BJ (cell line): ENCODE results near the gene C3orf20. TPM values are rescaled to one million over a fixed set of nuclear protein-coding genes. Genes with fewer than 3 reads are reported as not detected.

Experiments
- CTCF ChIA-PET: fragments of 350-600 bp; formaldehyde crosslinking; extraction: SDS; loops from one replicate; lab custom pipeline; 2021; ENCODE audit warnings: antibody characterized with exemption, inconsistent platforms; lab: Yijun Ruan, JAX
- POLR2A ChIA-PET: fragments of 300-600 bp; sonication (Branson Sonifier 250); formaldehyde crosslinking; extraction: SDS; loops from one replicate; lab custom pipeline; 2021; ENCODE audit warnings: antibody characterized with exemption; lab: Charles Lee
- DNase-seq: peaks from one replicate; pipeline ENCODE4 v3.0.0-alpha.2; 2011; ENCODE audit warnings: low read depth
- H3K27me3 ChIP-seq: 2 replicates; pipeline ENCODE4 v1.6.0; 2011; ENCODE audit warnings: low read length; ENCODE audit not compliant: control insufficient read depth, insufficient read depth
- H3K36me3 ChIP-seq: 2 replicates; pipeline ENCODE4 v1.5.1; 2011; ENCODE audit warnings: low read length; ENCODE audit not compliant: control insufficient read depth, insufficient read depth
- H3K4me3 ChIP-seq: 2 replicates; pipeline ENCODE4 v1.5.1; 2011; ENCODE audit warnings: low read depth, mild to moderate bottlenecking, control low read depth, low read length
- polyA plus RNA-seq: library from polyadenylated mRNA; depleted of rRNA; stranded (reverse); fragments of >200 nt; gene quantifications from 2 replicates; pipeline ENCODE4 v1.2.3, GENCODE V29; 2011
- TF ChIP-seq, protein P1 (sequence below): IDR thresholded peaks from 2 replicates; pipeline ENCODE4 v1.5.1; 2011; ENCODE audit warnings: low read depth, mild to moderate bottlenecking, control low read depth, inconsistent platforms, low read length, moderate library complexity; ENCODE audit not compliant: insufficient read depth

C3orf20 gene
- polyA plus RNA-seq, 1 experiment: not detected

DNA sequence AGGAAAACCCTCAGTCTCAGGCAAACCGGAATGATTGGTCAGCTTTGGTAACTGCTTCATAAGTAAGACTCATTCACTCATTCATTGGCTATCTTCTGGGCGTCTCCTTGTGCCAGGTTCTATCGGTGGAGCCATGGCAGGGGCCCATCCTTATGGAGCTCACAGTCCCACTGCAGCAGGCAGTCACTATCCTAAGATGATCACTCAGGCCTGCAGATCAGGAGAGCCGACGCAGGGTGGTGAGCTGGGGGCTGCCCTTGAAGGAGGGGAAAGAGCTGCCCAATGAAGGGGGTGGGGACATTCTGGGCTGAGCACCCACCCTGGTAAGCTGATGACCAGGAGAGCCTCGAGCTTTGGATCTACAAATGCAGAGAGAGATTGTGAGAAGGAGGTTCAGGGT lies 123.3 kb downstream of the C3orf20 start:
- Histone ChIP-seq H3K4me3 (no peak overlapping the region), H3K36me3 (no peaks in the 10 kb centered on the region), H3K27me3 (no peaks in the 10 kb centered on the region; the same call in 1 of the 2 replicates)
- TF ChIP-seq, protein P1, sequence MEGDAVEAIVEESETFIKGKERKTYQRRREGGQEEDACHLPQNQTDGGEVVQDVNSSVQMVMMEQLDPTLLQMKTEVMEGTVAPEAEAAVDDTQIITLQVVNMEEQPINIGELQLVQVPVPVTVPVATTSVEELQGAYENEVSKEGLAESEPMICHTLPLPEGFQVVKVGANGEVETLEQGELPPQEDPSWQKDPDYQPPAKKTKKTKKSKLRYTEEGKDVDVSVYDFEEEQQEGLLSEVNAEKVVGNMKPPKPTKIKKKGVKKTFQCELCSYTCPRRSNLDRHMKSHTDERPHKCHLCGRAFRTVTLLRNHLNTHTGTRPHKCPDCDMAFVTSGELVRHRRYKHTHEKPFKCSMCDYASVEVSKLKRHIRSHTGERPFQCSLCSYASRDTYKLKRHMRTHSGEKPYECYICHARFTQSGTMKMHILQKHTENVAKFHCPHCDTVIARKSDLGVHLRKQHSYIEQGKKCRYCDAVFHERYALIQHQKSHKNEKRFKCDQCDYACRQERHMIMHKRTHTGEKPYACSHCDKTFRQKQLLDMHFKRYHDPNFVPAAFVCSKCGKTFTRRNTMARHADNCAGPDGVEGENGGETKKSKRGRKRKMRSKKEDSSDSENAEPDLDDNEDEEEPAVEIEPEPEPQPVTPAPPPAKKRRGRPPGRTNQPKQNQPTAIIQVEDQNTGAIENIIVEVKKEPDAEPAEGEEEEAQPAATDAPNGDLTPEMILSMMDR: no peak
- POLR2A ChIA-PET: no interaction called here
- no peak for DNase-seq
- CTCF ChIA-PET: interaction anchor here (1.2 kb wide), 1 partner anchor 289 kb away, joined by 3 read pairs; no protein-coding TSS in a partner anchor

DNA sequence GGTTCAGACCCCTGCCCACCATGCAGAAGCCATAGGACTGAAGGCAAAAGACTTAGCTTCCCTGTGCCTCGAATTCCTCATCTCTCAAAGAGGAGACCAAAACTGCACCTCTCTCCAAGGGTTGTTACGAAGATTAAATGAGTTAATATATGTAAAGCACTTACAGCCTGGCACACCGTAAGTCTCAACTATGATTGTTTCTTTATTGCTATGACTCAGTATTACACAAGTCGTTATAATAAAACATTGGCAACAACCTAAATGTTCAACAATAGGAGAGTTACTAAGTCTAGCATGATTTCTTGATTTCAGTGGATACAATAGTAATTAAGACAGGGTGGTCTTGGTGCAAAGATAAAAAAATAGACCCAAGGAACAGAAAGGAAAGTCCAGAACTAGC lies 124.2 kb downstream of the C3orf20 start:
- peaks cover 1% of the 10 kb centered on the region for H3K27me3 ChIP-seq
- no peak for DNase-seq
- H3K4me3 ChIP-seq: no peak overlapping the region
- ChIA-PET CTCF (interaction anchor here (1.2 kb wide), 1 partner anchor 290 kb away, joined by 3 read pairs; no protein-coding TSS in a partner anchor), POLR2A (no interaction called here)
- TF ChIP-seq, protein P1: no peak
- H3K36me3 ChIP-seq: no peaks in the 10 kb centered on the region

DNA sequence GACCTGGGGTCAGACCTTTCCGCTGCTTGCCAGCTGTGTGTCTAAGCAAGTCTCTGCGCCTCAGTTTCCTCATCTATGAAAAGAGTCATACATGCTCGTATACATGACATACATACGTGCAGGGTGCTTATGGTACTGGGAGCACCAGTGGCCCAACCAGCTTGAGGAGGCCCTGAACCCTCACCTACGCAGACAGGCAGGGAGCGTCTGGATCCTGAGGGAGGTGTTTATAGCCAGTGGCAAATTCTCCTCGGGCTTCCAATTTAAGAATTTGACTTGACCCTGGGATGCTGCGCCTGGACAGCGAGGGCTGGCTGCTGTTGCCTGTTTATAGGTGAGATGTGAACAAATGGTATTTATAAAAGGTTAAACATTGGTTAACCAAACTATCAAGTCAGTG lies 126.1 kb downstream of the C3orf20 start:
- no peak overlapping the region for H3K4me3 ChIP-seq
- H3K36me3 ChIP-seq: no peaks in the 10 kb centered on the region
- ChIA-PET POLR2A (no interaction called here), CTCF (no interaction called here)
- H3K27me3 ChIP-seq: peaks cover 1% of the 10 kb centered on the region
- no peak for DNase-seq
- TF ChIP-seq, protein P1: no peak

DNA sequence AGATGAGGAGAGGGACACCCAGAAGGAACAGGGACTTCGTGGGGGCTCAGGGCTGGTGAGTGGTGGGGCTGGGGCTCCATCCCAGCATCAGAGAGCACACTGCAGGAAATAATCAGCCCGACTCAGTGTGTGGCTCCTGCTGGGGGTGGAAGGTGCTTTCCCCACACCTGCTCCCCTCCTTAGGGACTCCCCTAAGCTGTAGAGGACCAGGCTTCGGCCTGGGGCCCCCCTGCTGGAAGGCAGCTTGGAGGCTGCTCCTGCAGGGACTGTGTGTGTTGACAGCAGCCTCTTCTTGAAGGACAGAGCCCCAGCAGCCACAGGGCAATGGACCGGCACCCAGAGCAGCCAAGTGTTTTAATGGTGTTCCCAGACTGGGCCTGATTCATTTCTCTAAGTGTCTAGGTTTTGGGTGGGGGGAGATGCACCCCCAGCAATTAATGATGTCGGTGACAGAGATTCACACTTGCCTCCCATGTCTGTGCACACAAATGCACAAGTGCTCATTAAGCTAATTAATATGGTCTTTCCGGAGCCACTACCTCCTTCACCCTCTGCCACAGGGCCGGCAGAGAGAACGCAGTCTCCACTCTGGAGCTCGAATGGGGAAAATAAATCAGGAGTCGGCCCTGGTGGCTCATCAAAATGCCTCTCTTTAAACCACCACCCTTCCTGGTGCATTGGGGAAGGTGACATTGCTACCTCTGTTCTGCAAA lies 126.9 kb downstream of the C3orf20 start:
- TF ChIP-seq, protein P1: no peak
- DNase-seq: no peak
- POLR2A ChIA-PET: no interaction called here
- H3K4me3 ChIP-seq: no peak overlapping the region
- H3K27me3 ChIP-seq: peaks cover 2% of the 10 kb centered on the region
- CTCF ChIA-PET: no interaction called here
- H3K36me3 ChIP-seq: no peaks in the 10 kb centered on the region

DNA sequence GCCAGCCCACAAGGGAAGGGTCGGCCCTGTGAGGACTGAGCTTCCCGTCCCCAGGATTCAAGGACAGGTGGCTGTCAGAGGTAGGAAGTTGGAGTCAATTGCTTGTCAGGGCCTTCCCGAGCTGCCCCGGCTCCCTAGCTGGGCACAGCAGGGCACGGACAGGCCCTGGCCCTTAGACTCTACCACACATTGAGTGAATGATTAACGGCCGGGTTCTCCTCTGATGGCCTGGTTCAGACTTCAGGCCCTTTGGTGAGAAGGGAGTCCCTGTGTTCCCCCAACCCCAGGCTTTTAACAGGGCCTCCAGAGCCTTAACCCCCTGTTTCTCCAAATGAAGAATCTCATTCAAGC lies 127.4 kb downstream of the C3orf20 start:
- Histone ChIP-seq H3K27me3 (peaks cover 2% of the 10 kb centered on the region), H3K4me3 (no peak overlapping the region), H3K36me3 (no peaks in the 10 kb centered on the region)
- DNase-seq: no peak
- ChIA-PET CTCF (no interaction called here), POLR2A (no interaction called here)
- TF ChIP-seq, protein P1: no peak
